GM10266 (cell line): Measurements from ENCODE around the gene OR10H1.
"Not testable (repeated sequence)": the region's sequence is repeated elsewhere in the genome, so short reads cannot be mapped to it uniquely, and the experiment has no call there.

Source experiments
- DNase-seq: peaks from one replicate; pipeline ENCODE4 v3.0.0; 2012; ENCODE audit errors: extremely low spot score
- CTCF ChIP-seq: IDR thresholded peaks from 2 replicates; pipeline ENCODE4 v1.5.1; 2012; ENCODE audit warnings: mild to moderate bottlenecking, low read depth; ENCODE audit not compliant: control insufficient read depth, insufficient read depth; ENCODE audit errors: missing control alignments

OR10H1 gene

DNA sequence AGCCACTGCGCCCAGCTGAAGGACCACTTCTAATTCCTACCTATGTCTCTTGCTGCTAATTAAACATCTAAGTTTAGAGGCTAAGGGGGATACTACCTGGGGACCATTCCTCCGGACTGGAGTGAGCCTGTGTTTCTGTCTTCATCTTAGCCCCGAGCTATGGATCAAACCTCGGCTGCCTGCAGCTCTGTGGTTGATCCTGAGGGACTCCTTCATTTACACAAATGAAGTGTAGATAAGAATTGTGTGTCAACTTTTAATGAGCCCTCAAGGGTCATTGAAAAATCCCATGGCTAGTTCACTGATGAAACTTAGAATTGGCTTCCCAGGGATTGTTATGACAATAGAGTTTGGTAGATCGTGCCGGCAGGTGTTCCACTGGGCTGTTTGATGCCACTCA, 31.5 kb upstream of the OR10H1 start:
- DNase-seq, result no peak
- TF ChIP-seq CTCF, result no peak

GRCh38 chr19:15843894-15844222, 28.4 kb upstream of the OR10H1 start:
- not testable (repeated sequence) for DNase-seq

DNA sequence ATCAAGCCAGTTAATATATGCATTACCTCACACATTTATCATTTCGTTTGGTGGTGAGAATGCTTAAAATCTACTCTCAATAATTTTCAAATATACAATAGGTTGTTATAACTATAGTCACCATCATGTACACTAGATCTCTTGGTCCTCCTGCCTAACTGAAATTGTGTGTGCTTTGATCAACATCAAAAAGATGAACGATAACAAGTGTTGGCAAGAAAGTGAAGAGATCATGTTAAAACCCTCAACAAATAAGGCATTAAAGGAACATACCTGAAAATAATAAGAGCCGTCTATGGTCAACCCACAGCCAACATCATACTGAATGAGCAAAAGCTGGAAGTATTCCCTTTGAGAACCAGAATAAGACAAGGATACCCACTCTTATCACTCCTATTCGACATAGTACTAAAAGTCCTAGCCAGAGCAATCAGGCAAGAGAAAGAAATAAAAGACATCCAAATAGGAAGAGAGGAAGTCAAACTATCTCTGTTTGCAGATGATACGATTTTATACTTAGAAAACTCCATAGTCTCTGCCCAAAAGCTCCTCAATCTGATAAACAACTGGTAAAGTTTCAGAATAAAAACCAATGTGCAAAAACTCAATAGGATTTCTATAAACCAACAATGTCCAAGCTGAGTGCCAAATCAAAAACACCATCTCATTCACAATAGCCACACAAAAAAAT, 27.9 kb upstream of the OR10H1 start:
- DNase-seq, result no peak
- TF ChIP-seq CTCF, result no peak

- no peak for DNase-seq
- peak; percentile 30 for TF ChIP-seq CTCF
These were observed 26.6 kb upstream of the OR10H1 start for GRCh38 chr19:15841875-15842569.

- no peak for DNase-seq
- TF ChIP-seq CTCF, result no peak
These were observed 25.4 kb upstream of the OR10H1 start for GRCh38 chr19:15840833-15841232.

DNA sequence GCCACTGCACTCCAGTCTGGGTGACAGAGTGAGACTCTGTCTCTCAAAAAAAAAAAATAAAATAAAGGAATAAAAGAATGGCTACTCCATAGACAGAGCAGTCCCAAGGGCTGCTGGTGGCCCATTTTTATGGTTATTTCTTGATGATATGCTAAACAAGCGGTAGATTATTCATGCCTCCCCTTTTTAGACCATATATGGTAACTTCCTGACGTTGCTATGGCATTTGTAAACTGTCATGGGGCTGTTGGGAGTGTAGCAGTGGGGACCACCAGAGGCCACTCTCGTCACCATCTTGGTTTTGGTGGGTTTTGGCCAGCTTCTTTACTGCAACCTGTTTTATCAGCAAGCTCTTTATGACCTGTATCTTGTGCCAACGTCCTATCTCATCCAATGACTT, 24.4 kb upstream of the OR10H1 start:
- DNase-seq, result not testable (repeated sequence)

DNA sequence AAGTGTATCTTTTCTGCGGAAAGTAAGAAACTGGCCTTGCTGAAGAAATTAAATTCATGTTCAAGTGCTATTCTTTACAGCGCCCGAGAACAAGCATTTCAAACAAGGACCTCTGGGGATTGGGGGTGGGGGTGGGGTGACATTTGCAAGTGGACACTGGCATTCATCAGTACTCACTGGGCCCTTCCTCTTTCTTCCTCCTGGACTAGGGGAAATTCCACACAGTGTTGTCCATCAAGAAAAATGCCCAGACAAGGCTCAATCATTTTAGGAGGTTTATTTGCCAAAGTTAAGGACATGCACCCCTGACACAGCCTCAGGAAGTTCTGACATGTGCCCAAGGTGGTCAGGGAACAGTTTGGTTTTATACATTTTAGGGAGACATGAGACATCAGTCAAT, 22.9 kb upstream of the OR10H1 start:
- TF ChIP-seq CTCF, result no peak
- DNase-seq, result no peak

DNA sequence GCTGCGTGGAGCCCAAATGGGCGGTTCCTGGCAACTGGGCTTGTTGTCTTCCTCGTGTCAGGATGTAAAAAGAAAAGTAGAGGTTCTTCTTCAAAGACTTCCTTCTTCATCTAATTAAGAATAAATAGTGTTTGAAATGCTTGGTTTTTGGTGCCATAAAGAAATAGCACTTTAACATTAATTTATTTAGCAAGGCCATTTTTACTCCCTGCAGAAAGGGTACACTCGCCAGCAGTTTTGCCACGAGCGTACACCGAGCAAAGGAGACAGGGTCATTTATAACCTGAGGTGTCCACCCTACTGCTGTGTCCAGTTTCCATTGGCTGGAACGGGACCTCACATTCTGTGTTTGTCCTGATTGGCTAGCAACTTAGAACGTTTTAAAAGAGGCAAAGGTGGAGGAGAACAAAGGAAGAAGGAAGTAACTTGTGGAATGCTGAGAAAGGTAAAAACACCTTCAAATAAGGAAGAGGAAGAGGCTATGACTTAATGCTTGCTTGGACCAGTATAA, 21.8 kb upstream of the OR10H1 start:
- no peak for TF ChIP-seq CTCF
- no peak for DNase-seq
